Smooth muscle cell (in vitro differentiated cells): ENCODE results near the gene EPB41L1. TPM values are rescaled to one million over a fixed set of nuclear protein-coding genes. Genes with fewer than 3 reads are reported as not detected.

Source experiments
- DNase-seq: peaks from one replicate; lab custom pipeline; 2025; ENCODE audit not compliant: unreplicated experiment; lab: John Stamatoyannopoulos, UW
- H2AFZ ChIP-seq: fragments of 200-600 bp; sonication (generic); 2 replicates; pipeline ENCODE4 v1.6.0; 2016; ENCODE audit warnings: antibody characterized with exemption, low read depth, mild to moderate bottlenecking
- H3F3A ChIP-seq: fragments of 200-600 bp; sonication (generic); 2 replicates; pipeline ENCODE4 v1.6.0; 2017; ENCODE audit warnings: antibody characterized with exemption, low read depth
- H3K27ac ChIP-seq: fragments of 200-600 bp; sonication (generic); 2 replicates; pipeline ENCODE4 v1.5.1; 2016; ENCODE audit warnings: low read depth, mild to moderate bottlenecking
- H3K27me3 ChIP-seq: fragments of 200-600 bp; sonication (generic); 2 replicates; pipeline ENCODE4 v1.6.1; 2016; ENCODE audit warnings: low read depth, mild to moderate bottlenecking
- H3K36me3 ChIP-seq: fragments of 200-600 bp; sonication (generic); 2 replicates; pipeline ENCODE4 v1.5.1; 2016; ENCODE audit warnings: low read depth
- H3K4me1 ChIP-seq: fragments of 200-600 bp; sonication (generic); 2 replicates; pipeline ENCODE4 v1.5.1; 2016; ENCODE audit warnings: low read depth
- H3K4me2 ChIP-seq: fragments of 200-600 bp; sonication (generic); 2 replicates; pipeline ENCODE4 v1.6.0; 2016; ENCODE audit warnings: mild to moderate bottlenecking
- H3K4me3 ChIP-seq: fragments of 200-600 bp; sonication (generic); 2 replicates; pipeline ENCODE4 v1.5.1; 2016; ENCODE audit warnings: mild to moderate bottlenecking
- H3K79me2 ChIP-seq: fragments of 200-600 bp; sonication (generic); 2 replicates; pipeline ENCODE4 v1.6.0; 2016; ENCODE audit warnings: low read depth, mild to moderate bottlenecking
- H3K9ac ChIP-seq: fragments of 200-600 bp; sonication (generic); 2 replicates; pipeline ENCODE4 v1.6.0; 2016; ENCODE audit warnings: low read depth
- H3K9me3 ChIP-seq: fragments of 200-600 bp; sonication (generic); replicated peaks from 2 replicates; pipeline ENCODE4 v1.5.1; 2016; ENCODE audit warnings: low read depth
- H4K20me1 ChIP-seq: fragments of 200-600 bp; sonication (generic); 2 replicates; pipeline ENCODE4 v1.6.0; 2016; ENCODE audit warnings: low read depth
- CTCF ChIP-seq: fragments of 200-600 bp; sonication (generic); IDR thresholded peaks from 2 replicates; pipeline ENCODE4 v1.5.1; 2017; ENCODE audit warnings: borderline replicate concordance, mild to moderate bottlenecking, antibody characterized with exemption; ENCODE audit not compliant: insufficient read depth, poor library complexity, severe bottlenecking
- WGBS: methylation state at CpG from one replicate; pipeline ENCODE4 v1.1.7; 2016; ENCODE audit warnings: low lambda C conversion rate; 5-methylcytosine and 5-hydroxymethylcytosine counted together
- polyA plus RNA-seq: library from polyadenylated mRNA; unstranded; fragments of >200 nt; fragmentation: Nextera tagmentation; extraction: Ambion mirVana; gene quantifications from 2 replicates; pipeline ENCODE4 v1.2.1, GENCODE V29; 2016
- total RNA-seq: library from RNA; depleted of rRNA; stranded (reverse); fragments of >200 nt; gene quantifications from 2 replicates; pipeline ENCODE4 v1.2.3, GENCODE V29; 2014

EPB41L1 gene
- total and polyA plus RNA-seq, 2 experiments from 2014 or later = 14.8 to 18.0 TPM

- H3K36me3 ChIP-seq = no peaks in the 10 kb centered on the region
- H3K4me3 ChIP-seq = no peak overlapping the region
- H3K4me1 ChIP-seq = peaks cover 3% of the 10 kb centered on the region
- H3K79me2 ChIP-seq = no peaks in the 10 kb centered on the region
- no peak overlapping the region for H3K27ac ChIP-seq
- 24% methylated on average over 7 of the region's 11 CpGs for WGBS
- H3K9me3 ChIP-seq = no peaks in the 10 kb centered on the region
- H2AFZ ChIP-seq = no peak overlapping the region
- H3K27me3 ChIP-seq = no peaks in the 10 kb centered on the region
- no peak overlapping the region for H3K4me2 ChIP-seq
- no peak for TF ChIP-seq CTCF
- H3F3A ChIP-seq = no peaks in the 10 kb centered on the region
- no peak overlapping the region for H3K9ac ChIP-seq
- no peak for DNase-seq
- peaks cover 37% of the 10 kb centered on the region for H4K20me1 ChIP-seq
Observed at GRCh38 chr20:36173451-36173933, 19.0 kb downstream of the EPB41L1 start.

GRCh38 chr20:36175016-36175415 lies 20.5 kb downstream of the EPB41L1 start:
- no peak for DNase-seq
- Histone ChIP-seq H3K4me2 (no peak overlapping the region), H3K9me3 (no peaks in the 10 kb centered on the region), H3K36me3 (no peaks in the 10 kb centered on the region), H4K20me1 (peaks cover 37% of the 10 kb centered on the region), H3K9ac (no peak overlapping the region), H3F3A (no peaks in the 10 kb centered on the region), H3K4me3 (no peak overlapping the region), H2AFZ (no peak overlapping the region), H3K79me2 (no peaks in the 10 kb centered on the region), H3K27ac (no peak overlapping the region), H3K4me1 (peaks cover 3% of the 10 kb centered on the region), H3K27me3 (no peaks in the 10 kb centered on the region)
- TF ChIP-seq CTCF = no peak
- 86% methylated on average over 5 of the region's 5 CpGs for WGBS

- H3K4me2 ChIP-seq = no peak overlapping the region
- H3K4me1 ChIP-seq = peaks cover 3% of the 10 kb centered on the region
- no peak for DNase-seq
- H3K9ac ChIP-seq = no peak overlapping the region
- H3K9me3 ChIP-seq = no peaks in the 10 kb centered on the region
- TF ChIP-seq CTCF = no peak
- no peaks in the 10 kb centered on the region for H3K36me3 ChIP-seq
- no peaks in the 10 kb centered on the region for H3K79me2 ChIP-seq
- H3K27ac ChIP-seq = no peak overlapping the region
- WGBS = 95% methylated on average over 10 of the region's 10 CpGs
- H3K4me3 ChIP-seq = no peak overlapping the region
- no peaks in the 10 kb centered on the region for H3F3A ChIP-seq
- H2AFZ ChIP-seq = no peak overlapping the region
- H3K27me3 ChIP-seq = no peaks in the 10 kb centered on the region
- H4K20me1 ChIP-seq = peaks cover 33% of the 10 kb centered on the region
Observed at GRCh38 chr20:36175475-36175995, 21.0 kb downstream of the EPB41L1 start.

GRCh38 chr20:36177716-36178115 lies 23.2 kb downstream of the EPB41L1 start:
- Histone ChIP-seq H3F3A (no peaks in the 10 kb centered on the region), H3K9ac (no peak overlapping the region), H3K27ac (no peak overlapping the region), H3K27me3 (no peaks in the 10 kb centered on the region), H4K20me1 (peaks cover 22% of the 10 kb centered on the region), H3K4me2 (no peak overlapping the region), H3K36me3 (no peaks in the 10 kb centered on the region), H3K4me3 (no peak overlapping the region), H3K9me3 (no peaks in the 10 kb centered on the region), H2AFZ (no peak overlapping the region), H3K4me1 (peaks cover 3% of the 10 kb centered on the region), H3K79me2 (no peaks in the 10 kb centered on the region)
- 99% methylated on average over 7 of the region's 7 CpGs for WGBS
- no peak for DNase-seq
- no peak for TF ChIP-seq CTCF
